K562 (cell line): ENCODE results near the gene TCF3. TPM values are rescaled to one million over a fixed set of nuclear protein-coding genes. Genes with fewer than 3 reads are reported as not detected.

Experiments used
- ATAC-seq: fragments of 200-7000 bp; cut with Tn5 transposase; 3 replicates; pipeline ENCODE4 v1.9.1; 2020; ENCODE audit warnings: moderate library complexity
- BruUV-seq: library from RNA; stranded (reverse); fragments of 400-500 nt; replicated peaks from 2 replicates; lab custom pipeline; 2021; lab: Mats Ljungman, UMichigan
- CTCF ChIA-PET: fragments of 300-600 bp; formaldehyde crosslinking; extraction: SDS; loops from one replicate; lab custom pipeline; 2021; ENCODE audit warnings: low intra/inter-chr PET ratio; lab: Yijun Ruan, JAX
- POLR2A ChIA-PET: fragments of 300-600, 350-650 bp; sonication (Branson Sonifier 250); formaldehyde crosslinking; extraction: SDS; loops from one replicate; lab custom pipeline; 2021; ENCODE audit warnings: antibody characterized with exemption, inconsistent platforms; lab: Yijun Ruan, JAX
- DNase-seq, 4 experiments: peaks; one replicate each; pipeline versions ENCODE4 v3.0.0 to v3.0.0-alpha.2; 2011 to 2018; ENCODE audit warnings: low spot score in 3 of 4, mixed read lengths in 3 of 4; ENCODE audit errors: extremely low read depth in 1 of 4
- FAIRE-seq: peaks from 2 replicates; lab custom pipeline; 2011; peaks lifted over from hg19 to GRCh38; lab: Jason Lieb, UNC
- H2AFZ ChIP-seq: 2 replicates; pipeline ENCODE4 v1.6.0; 2011; ENCODE audit warnings: low read depth, low read length, control low read depth, inconsistent platforms
- H3K27ac ChIP-seq: fragments of 200-600 bp; 3 replicates; pipeline ENCODE4 v1.8.0; 2011; ENCODE audit warnings: low read depth, mild to moderate bottlenecking, control low read depth, inconsistent platforms, low read length, moderate library complexity, mixed read lengths; ENCODE audit errors: extremely low read depth
- H3K27me3 ChIP-seq, 2 experiments: fragments of 300-600 bp in 1 of 2; 2 replicates in 1 of 2; 3 replicates in 1 of 2; pipeline versions ENCODE4 v1.6.0 to v1.8.0; 2011; ENCODE audit warnings: inconsistent platforms in 2 of 2, low read length in 2 of 2, mild to moderate bottlenecking in 1 of 2, mixed read lengths in 1 of 2, moderate library complexity in 1 of 2; ENCODE audit not compliant: control insufficient read depth in 2 of 2, insufficient read depth in 2 of 2
- H3K36me3 ChIP-seq: fragments of 300-600 bp; 3 replicates; pipeline ENCODE4 v1.8.0; 2011; ENCODE audit warnings: mild to moderate bottlenecking, low read length, inconsistent platforms; ENCODE audit not compliant: control insufficient read depth, insufficient read depth
- H3K4me1 ChIP-seq, 2 experiments: fragments of 200-600 bp in 1 of 2; replicated peaks in 1 of 2; 2 replicates in 1 of 2; 3 replicates in 1 of 2; pipeline versions ENCODE4 v1.5.1 to v1.8.0; 2011; ENCODE audit warnings: inconsistent platforms in 2 of 2, low read length in 2 of 2, mild to moderate bottlenecking in 1 of 2, mixed read lengths in 1 of 2, moderate library complexity in 1 of 2; ENCODE audit not compliant: control insufficient read depth in 2 of 2, insufficient read depth in 2 of 2
- H3K4me2 ChIP-seq: 2 replicates; pipeline ENCODE4 v1.6.1; 2011; ENCODE audit warnings: low read length, control low read depth, inconsistent platforms, mixed read lengths; ENCODE audit not compliant: insufficient read depth
- H3K4me3 ChIP-seq: fragments of 200-600 bp; sonication (generic), shearing (Covaris generic); 2 replicates; pipeline ENCODE4 v1.5.1; 2016; ENCODE audit warnings: control low read depth, inconsistent platforms
- H3K79me2 ChIP-seq: fragments of 200-600 bp; 3 replicates; pipeline ENCODE4 v1.8.0; 2011; ENCODE audit warnings: low read length, inconsistent platforms; ENCODE audit not compliant: control insufficient read depth, insufficient read depth
- H3K9ac ChIP-seq, 2 experiments: 2 replicates each; pipeline versions ENCODE4 v1.6.0 to v1.6.1; 2011; ENCODE audit warnings: low read depth in 2 of 2, low read length in 2 of 2, control low read depth in 1 of 2, inconsistent platforms in 1 of 2, mild to moderate bottlenecking in 1 of 2, mixed read lengths in 1 of 2; ENCODE audit not compliant: insufficient read depth in 1 of 2
- H3K9me1 ChIP-seq: one replicate; pipeline ENCODE4 v1.6.0; 2011; ENCODE audit warnings: inconsistent platforms, mild to moderate bottlenecking, low read length, moderate library complexity; ENCODE audit not compliant: control insufficient read depth, insufficient read depth
- H3K9me3 ChIP-seq: replicated peaks from 2 replicates; pipeline ENCODE4 v1.5.1; 2011; ENCODE audit warnings: low read depth, low read length, inconsistent platforms; ENCODE audit not compliant: control insufficient read depth, insufficient read depth
- H4K20me1 ChIP-seq: replicated peaks from 2 replicates; pipeline ENCODE4 v1.6.1; 2011; ENCODE audit warnings: low read length, inconsistent platforms, mixed read lengths; ENCODE audit not compliant: control insufficient read depth, insufficient read depth
- ARID3A ChIP-seq: IDR thresholded peaks from 2 replicates; pipeline ENCODE4 v1.6.1; 2012; ENCODE audit warnings: low read depth, low read length, improper control_type of control experiment, borderline replicate concordance
- ARNT ChIP-seq, 2 experiments: fragments of 450-650 bp; IDR thresholded peaks; 2 replicates each; pipeline ENCODE4 v1.6.1; 2016; ENCODE audit warnings: mild to moderate bottlenecking in 1 of 2
- CEBPZ ChIP-seq: fragments of 150-350 bp; IDR thresholded peaks from 2 replicates; pipeline ENCODE4 v1.6.1; 2014; ENCODE audit warnings: low read depth, mild to moderate bottlenecking, low read length, borderline replicate concordance
- ETV5 ChIP-seq: sonication (generic); formaldehyde crosslinking; IDR thresholded peaks from 2 replicates; pipeline ENCODE4 v1.4.0; 2020; ENCODE audit warnings: low read depth, mild to moderate bottlenecking, missing genetic modification reagents
- FOXM1 ChIP-seq, 2 experiments: fragments of 450-650 bp in 1 of 2; sonication (generic) in 1 of 2; formaldehyde crosslinking in 1 of 2; IDR thresholded peaks; 2 replicates each; pipeline versions ENCODE4 v1.6.1 to v1.9.0; 2017 to 2022; ENCODE audit warnings: low read depth in 2 of 2, mild to moderate bottlenecking in 2 of 2, missing genetic modification reagents in 1 of 2, moderate library complexity in 1 of 2
- MEF2D ChIP-seq: conservative IDR thresholded peaks from 2 replicates; pipeline ENCODE4 v1.6.1; 2016; ENCODE audit warnings: low read depth, missing genetic modification characterization, missing compliant biosample characterization
- NFE2L1 ChIP-seq: fragments of 450-650 bp; IDR thresholded peaks from 2 replicates; pipeline ENCODE4 v1.6.1; 2016; ENCODE audit warnings: missing genetic modification characterization, low read depth, mild to moderate bottlenecking, missing compliant biosample characterization, moderate library complexity, borderline replicate concordance
- RAD51 ChIP-seq: fragments of 450-650 bp; IDR thresholded peaks from 2 replicates; pipeline ENCODE4 v1.7.1; 2016; ENCODE audit warnings: low read depth, mild to moderate bottlenecking, borderline replicate concordance
- TFAP4 ChIP-seq: sonication (generic); formaldehyde crosslinking; IDR thresholded peaks from 2 replicates; pipeline ENCODE4 v1.8.0; 2022; ENCODE audit warnings: missing genetic modification reagents, mild to moderate bottlenecking, moderate library complexity, borderline replicate concordance
- ZBTB8A ChIP-seq: fragments of 450-650 bp; IDR thresholded peaks from 2 replicates; pipeline ENCODE4 v1.6.1; 2018; ENCODE audit warnings: mild to moderate bottlenecking, moderate library complexity; ENCODE audit not compliant: partially characterized antibody
- ZFP91 ChIP-seq: sonication (generic); formaldehyde crosslinking; IDR thresholded peaks from 2 replicates; pipeline ENCODE4 v1.8.0; 2022; ENCODE audit warnings: mild to moderate bottlenecking, missing genetic modification reagents
- ZNF263 ChIP-seq: sonication (generic); formaldehyde crosslinking; IDR thresholded peaks from 2 replicates; pipeline ENCODE4 v1.8.0; 2022; ENCODE audit warnings: mild to moderate bottlenecking, missing genetic modification reagents, borderline replicate concordance
- WGBS: fragments of 100-300 bp; shearing (Covaris generic); methylation state at CpG from one replicate; pipeline ENCODE4 v1.1.6; 2016; ENCODE audit warnings: low coverage, mixed read lengths; ENCODE audit not compliant: insufficient coverage; ENCODE audit errors: missing lambda C conversion rate; 5-methylcytosine and 5-hydroxymethylcytosine counted together
- in situ Hi-C: fragments of 300-500 bp; cut with MboI; formaldehyde crosslinking; loops from 4 replicates; pipeline ENCODE4 v1.15.0; 2018; ENCODE audit warnings: inconsistent platforms, mixed read lengths
- intact Hi-C: fragments of 100-400 bp; cut with micrococcal nuclease; formaldehyde crosslinking; loops from 2 replicates; pipeline ENCODE4 v1.14.2; 2022
- polyA plus RNA-seq, 8 experiments: library from polyadenylated mRNA; depleted of rRNA in 4 of 8; stranded (reverse) in 5 of 8; unstranded in 3 of 8; fragments of >200 nt; fragmentation: Nextera tagmentation in 2 of 8; fragmentation: Illumina TruSeq in 1 of 8; extraction: Ambion mirVana in 2 of 8; extraction: Trizol in 1 of 8; gene quantifications; 2 replicates each; pipeline versions ENCODE4 v1.2.1 to v1.2.3, GENCODE V29; 2011 to 2014; ENCODE audit warnings: inconsistent platforms in 1 of 8, missing spikeins in 1 of 8
- total RNA-seq, 7 experiments: library from RNA; depleted of rRNA in 6 of 7; stranded (reverse); fragments of >200 nt in 6 of 7; fragmentation: Illumina TruSeq in 2 of 7; extraction: Trizol in 2 of 7; gene quantifications; 2 replicates each; pipeline versions ENCODE4 v1.2.1 to v1.2.3, GENCODE V29; 2011 to 2021; ENCODE audit warnings: low replicate concordance in 1 of 7

TCF3 gene
- total and polyA plus RNA-seq, 9 of the 15 experiments (the other 6 are each of a cell fraction or from before 2014, with no cell fraction given), result 5.6 to 259 (median 84.0) TPM

GRCh38 chr19:1633269-1633826 lies 19.1 kb downstream of the TCF3 start:
- Histone ChIP-seq H3K9me3 (no peaks in the 10 kb centered on the region; the same call in 1 of the 2 replicates), H3K9ac (peak overlapping the region; percentile 26 to 88; a peak in 2 of 4 replicates), H3K27me3 (no peaks in the 10 kb centered on the region), H3K36me3 (peaks cover 83% of the 10 kb centered on the region), H3K4me2 (peak overlapping the region; percentile 69), H3K79me2 (peaks cover 76% of the 10 kb centered on the region), H3K27ac (peak overlapping the region; percentile 67), H3K9me1 (peaks cover 5% of the 10 kb centered on the region), H3K4me1 (peaks cover 19 to 66% of the 10 kb centered on the region in 2 experiments), H2AFZ (peak overlapping the region; percentile 52; the same call in 1 of the 2 replicates), H3K4me3 (peak overlapping the region; percentile 17; the same call in 1 of the 2 replicates), H4K20me1 (no peaks in the 10 kb centered on the region)
- 29% methylated on average over 9 of the region's 11 CpGs for WGBS
- no TSS peak for BruUV-seq
- CTCF ChIA-PET, result interaction anchor here (0.6 kb wide), 1 partner anchor 10 kb away, joined by 3 read pairs; no protein-coding TSS in a partner anchor
- POLR2A ChIA-PET, result interaction anchor here (0.5 to 1.1 kb wide), 4 partner anchors 8 to 112 kb away, joined by 3 to 4 read pairs (median 3); no protein-coding TSS in a partner anchor
- DNase-seq (peak in 3 of 4 experiments; percentile 47 to 65 (median 52)), ATAC-seq (peak; percentile 79), FAIRE-seq (no peak)
- in situ Hi-C loops, result no loop called here
- intact Hi-C loops, result no loop called here
- TF ChIP-seq NFE2L1 (tag), result no peak
- 0 out of 2 replicates have a peak, but pooled peaks have one; percentile 2 for TF ChIP-seq TFAP4 (CRISPR knock-in tag)
- TF ChIP-seq ARNT (IDR thresholded peaks at IDR 0.05), result no peak
- TF ChIP-seq ZFP91 (CRISPR knock-in tag), result no peak
- no peak for TF ChIP-seq RAD51
- peak; percentile 22; the same call in 1 of the 2 replicates for TF ChIP-seq ZNF263 (CRISPR knock-in tag)
- peak; percentile 54; the same call in 1 of the 2 replicates for TF ChIP-seq CEBPZ
- TF ChIP-seq ZBTB8A, result no peak
- TF ChIP-seq ARID3A, result no peak
- no peak for TF ChIP-seq FOXM1 (IDR thresholded peaks at IDR 0.05; ENCODE audit: low read depth)
- no peak for TF ChIP-seq FOXM1 (CRISPR knock-in tag; IDR thresholded peaks at IDR 0.05; ENCODE audit: low read depth)
- TF ChIP-seq MEF2D, result no peak
- TF ChIP-seq ETV5 (CRISPR knock-in tag), result no peak
